Panc1 (cell line): ENCODE results near the gene MAPK8IP3. TPM values are rescaled to one million over a fixed set of nuclear protein-coding genes. Genes with fewer than 3 reads are reported as not detected.

Experiments
- ATAC-seq: fragments of 200-7000 bp; cut with Tn5 transposase; 2 replicates; pipeline ENCODE4 v1.9.1; 2020; ENCODE audit warnings: mild to moderate bottlenecking, moderate library complexity
- BruUV-seq: library from RNA; stranded (reverse); fragments of 400-500 nt; replicated peaks from 2 replicates; lab custom pipeline; 2021; lab: Mats Ljungman, UMichigan
- CTCF ChIA-PET: fragments of 300-600 bp; sonication (Branson Sonifier 250); formaldehyde crosslinking; loops from one replicate; lab custom pipeline; 2022; ENCODE audit warnings: antibody characterized with exemption; lab: Charles Lee
- POLR2A ChIA-PET: fragments of 300-600 bp; sonication (Branson Sonifier 250); formaldehyde crosslinking; loops from one replicate; lab custom pipeline; 2022; ENCODE audit warnings: antibody characterized with exemption; lab: Charles Lee
- DNase-seq: peaks from one replicate; pipeline ENCODE4 v3.0.0-alpha.2; 2010; ENCODE audit warnings: low read depth, low spot score
- H3K27ac ChIP-seq: 2 replicates; pipeline ENCODE4 v1.5.1; 2011; ENCODE audit warnings: mild to moderate bottlenecking, low read length, inconsistent platforms
- H3K27me3 ChIP-seq: fragments of 200-500 bp; sonication (Bioruptor generic); 2 replicates; pipeline ENCODE4 v1.6.0; 2014; ENCODE audit warnings: low read length, inconsistent platforms; ENCODE audit not compliant: control insufficient read depth, insufficient read depth
- H3K36me3 ChIP-seq: fragments of 200-500 bp; sonication (Bioruptor generic); 2 replicates; pipeline ENCODE4 v1.5.1; 2014; ENCODE audit warnings: inconsistent platforms, mild to moderate bottlenecking, low read length, moderate library complexity; ENCODE audit not compliant: control insufficient read depth, insufficient read depth
- H3K4me1 ChIP-seq: 2 replicates; pipeline ENCODE4 v1.5.1; 2011; ENCODE audit warnings: inconsistent platforms, mild to moderate bottlenecking, low read length, moderate library complexity; ENCODE audit not compliant: control insufficient read depth, insufficient read depth
- H3K4me3 ChIP-seq, 2 experiments: 2 replicates each; pipeline ENCODE4 v1.5.1; 2011 to 2012; ENCODE audit warnings: low read depth in 2 of 2, low read length in 2 of 2, mild to moderate bottlenecking in 2 of 2, inconsistent platforms in 1 of 2, moderate library complexity in 1 of 2
- H3K9me3 ChIP-seq: fragments of 200-500 bp; sonication (Bioruptor generic); 2 replicates; pipeline ENCODE4 v1.5.1; 2014; ENCODE audit warnings: low read depth, mild to moderate bottlenecking, inconsistent platforms, low read length, moderate library complexity; ENCODE audit not compliant: control insufficient read depth, insufficient read depth
- CTCF ChIP-seq: fragments of 450-650 bp; IDR thresholded peaks from 2 replicates; pipeline ENCODE4 v1.5.1; 2017; ENCODE audit warnings: mild to moderate bottlenecking
- POLR2AphosphoS5 ChIP-seq: IDR thresholded peaks from 2 replicates; pipeline ENCODE4 v1.6.1; 2012; ENCODE audit warnings: mild to moderate bottlenecking, low read depth, low read length, moderate library complexity
- REST ChIP-seq, 2 experiments: IDR thresholded peaks; 2 replicates each; pipeline ENCODE4 v1.6.1; 2011 to 2012; ENCODE audit warnings: low read depth in 2 of 2, control low read depth in 1 of 2, low read length in 1 of 2, mild to moderate bottlenecking in 1 of 2, moderate library complexity in 1 of 2; ENCODE audit not compliant: insufficient read depth in 1 of 2
- SIN3A ChIP-seq: IDR thresholded peaks from 2 replicates; pipeline ENCODE4 v1.6.1; 2012; ENCODE audit warnings: low read depth, mild to moderate bottlenecking, low read length, moderate library complexity, borderline replicate concordance; ENCODE audit not compliant: insufficient read depth
- TCF7L2 ChIP-seq: IDR thresholded peaks from 2 replicates; pipeline ENCODE4 v1.6.1; 2011; ENCODE audit warnings: mild to moderate bottlenecking, low read depth, low read length, inconsistent platforms
- in situ Hi-C: cut with HindIII; loops from 2 replicates; pipeline ENCODE4 v1.10.0; 2016; ENCODE audit warnings: low sequenced_read_pairs, low pct_unique_long_range_greater_than_20kb
- intact Hi-C: fragments of 100-400 bp; cut with micrococcal nuclease; formaldehyde crosslinking; loops from one replicate; pipeline ENCODE4 v1.10.0; 2022; ENCODE audit not compliant: unreplicated experiment
- total RNA-seq: library from RNA; stranded (reverse); gene quantifications from one replicate; pipeline ENCODE4 v1.2.1, GENCODE V29; 2021; ENCODE audit not compliant: unreplicated experiment

Gene MAPK8IP3
- total RNA-seq, 1 experiment from 2014 or later: 108 TPM

GRCh38 chr16:1758923-1759322 is 52.9 kb downstream of the MAPK8IP3 start:
- Histone ChIP-seq H3K4me3 (no peak overlapping the region), H3K27ac (no peak overlapping the region), H3K27me3 (no peaks in the 10 kb centered on the region), H3K36me3 (no peaks in the 10 kb centered on the region), H3K4me1 (no peaks in the 10 kb centered on the region), H3K9me3 (no peaks in the 10 kb centered on the region)
- intact Hi-C loops (no loop called here), in situ Hi-C loops (no loop called here)
- CTCF ChIA-PET: no interaction called here
- ATAC-seq (no peak), DNase-seq (no peak)
- POLR2A ChIA-PET: no interaction called here
- TF ChIP-seq REST (IDR thresholded peaks at IDR 0.05; ENCODE audit: insufficient read depth in 1 of 2, low read depth in 2 of 2, low read length in 1 of 2) (no peak), POLR2AphosphoS5 (no peak), CTCF (no peak), TCF7L2 (no peak), SIN3A (no peak)
- no TSS peak for BruUV-seq

- intact Hi-C loops: no loop called here
- ChIA-PET CTCF (no interaction called here), POLR2A (no interaction called here)
- H3K4me3 ChIP-seq: no peak overlapping the region
- H3K27me3 ChIP-seq: no peaks in the 10 kb centered on the region
- DNase-seq (no peak), ATAC-seq (no peak)
- no peak for TF ChIP-seq TCF7L2
- no peak for TF ChIP-seq CTCF
- no peak for TF ChIP-seq POLR2AphosphoS5
- no peak for TF ChIP-seq SIN3A
- in situ Hi-C loops: no loop called here
- BruUV-seq: no TSS peak
- no peaks in the 10 kb centered on the region; the same call in 1 of the 2 replicates for H3K36me3 ChIP-seq
- no peaks in the 10 kb centered on the region for H3K9me3 ChIP-seq
- no peaks in the 10 kb centered on the region for H3K4me1 ChIP-seq
- H3K27ac ChIP-seq: no peak overlapping the region
Observed at GRCh38 chr16:1759511-1759910, 53.5 kb downstream of the MAPK8IP3 start.
